GM19193 (cell line): ENCODE results near the gene TBL1Y.

Experiments
- POLR2A ChIP-seq: IDR thresholded peaks from 4 replicates; pipeline ENCODE4 v1.6.1; 2011; ENCODE audit not compliant: insufficient read depth, insufficient read length; ENCODE audit errors: extremely low read depth

The TBL1Y gene

GRCh38 chrY:7107179-7107578 is 196.7 kb downstream of the TBL1Y start:
- no peak for TF ChIP-seq POLR2A

- no peak for TF ChIP-seq POLR2A
Observed at GRCh38 chrY:7110086-7110485, 199.6 kb downstream of the TBL1Y start.

- no peak for TF ChIP-seq POLR2A
Observed at GRCh38 chrY:7115871-7116270, 205.4 kb downstream of the TBL1Y start.

- no peak for TF ChIP-seq POLR2A
Observed at GRCh38 chrY:7122202-7122601, 211.7 kb downstream of the TBL1Y start.

GRCh38 chrY:7125136-7126056 is 214.9 kb downstream of the TBL1Y start:
- no peak for TF ChIP-seq POLR2A

- no peak for TF ChIP-seq POLR2A
Observed at GRCh38 chrY:7128211-7128610, 217.7 kb downstream of the TBL1Y start.
